Thyroid gland (tissue), 4 donors: ENCODE measurements around the gene CSAD. TPM values are rescaled to one million over a fixed set of nuclear protein-coding genes. Genes with fewer than 3 reads are reported as not detected.

Experiments
- DNase-seq, 2 donors: peaks; one replicate each; pipeline ENCODE4 v3.0.0-alpha.2; 2019
- H3K27ac ChIP-seq, 3 donors: fragments of 200-600 bp; sonication (generic); 1 replicate in 2 of 3; 2 replicates in 1 of 3; pipeline ENCODE4 v1.5.1; 2016 to 2019; ENCODE audit warnings: mild to moderate bottlenecking in 1 of 3, moderate library complexity in 1 of 3
- H3K27me3 ChIP-seq: fragments of 200-600 bp; sonication (generic); one replicate; pipeline ENCODE4 v1.5.1; 2019
- H3K36me3 ChIP-seq, 2 donors: fragments of 200-600 bp; sonication (generic); one replicate each; pipeline ENCODE4 v1.5.1; 2016 to 2019
- H3K4me1 ChIP-seq, 2 donors: fragments of 200-600 bp; sonication (generic); one replicate each; pipeline ENCODE4 v1.5.1; 2017 to 2019
- H3K4me3 ChIP-seq, 3 donors: fragments of 200-600 bp; sonication (generic); replicated peaks in 1 of 3; 1 replicate in 2 of 3; 2 replicates in 1 of 3; pipeline ENCODE4 v1.5.1; 2016; ENCODE audit warnings: mild to moderate bottlenecking in 1 of 3
- H3K9me3 ChIP-seq: fragments of 200-600 bp; sonication (generic); one replicate; pipeline ENCODE4 v1.5.1; 2017
- POLR2A ChIP-seq, 2 donors: fragments of 450-650 bp; IDR thresholded peaks; one replicate each; pipeline ENCODE4 v1.6.1; 2017; ENCODE audit warnings: antibody characterized with exemption in 2 of 2, mild to moderate bottlenecking in 2 of 2, moderate library complexity in 1 of 2
- WGBS, 2 donors: methylation state at CpG; one replicate each; pipeline ENCODE4 v1.1.5; 2017; 5-methylcytosine and 5-hydroxymethylcytosine counted together
- intact Hi-C: fragments of 100-400 bp; cut with DNase I; formaldehyde crosslinking; loops from one replicate; pipeline ENCODE4 v1.15.1; 2023
- total RNA-seq, 4 donors: library from RNA; depleted of rRNA; stranded (reverse); fragments of >200 nt; gene quantifications; one replicate each; pipeline ENCODE4 v1.2.3, GENCODE V29; 2016
- TF ChIP-seq, protein P1 (sequence below), 6 experiments: fragments of 200-600 bp in 3 of 6; fragments of 450-650 bp in 3 of 6; sonication (generic) in 3 of 6; IDR thresholded peaks; one replicate each; pipeline ENCODE4 v1.5.1; 2016 to 2019; ENCODE audit warnings: antibody characterized with exemption in 6 of 6, mild to moderate bottlenecking in 2 of 6, inconsistent platforms in 1 of 6, moderate library complexity in 1 of 6

CSAD gene
- total RNA-seq, 4 donors from 2014 or later: 20.6 to 39.7 (median 25.2) TPM

DNA sequence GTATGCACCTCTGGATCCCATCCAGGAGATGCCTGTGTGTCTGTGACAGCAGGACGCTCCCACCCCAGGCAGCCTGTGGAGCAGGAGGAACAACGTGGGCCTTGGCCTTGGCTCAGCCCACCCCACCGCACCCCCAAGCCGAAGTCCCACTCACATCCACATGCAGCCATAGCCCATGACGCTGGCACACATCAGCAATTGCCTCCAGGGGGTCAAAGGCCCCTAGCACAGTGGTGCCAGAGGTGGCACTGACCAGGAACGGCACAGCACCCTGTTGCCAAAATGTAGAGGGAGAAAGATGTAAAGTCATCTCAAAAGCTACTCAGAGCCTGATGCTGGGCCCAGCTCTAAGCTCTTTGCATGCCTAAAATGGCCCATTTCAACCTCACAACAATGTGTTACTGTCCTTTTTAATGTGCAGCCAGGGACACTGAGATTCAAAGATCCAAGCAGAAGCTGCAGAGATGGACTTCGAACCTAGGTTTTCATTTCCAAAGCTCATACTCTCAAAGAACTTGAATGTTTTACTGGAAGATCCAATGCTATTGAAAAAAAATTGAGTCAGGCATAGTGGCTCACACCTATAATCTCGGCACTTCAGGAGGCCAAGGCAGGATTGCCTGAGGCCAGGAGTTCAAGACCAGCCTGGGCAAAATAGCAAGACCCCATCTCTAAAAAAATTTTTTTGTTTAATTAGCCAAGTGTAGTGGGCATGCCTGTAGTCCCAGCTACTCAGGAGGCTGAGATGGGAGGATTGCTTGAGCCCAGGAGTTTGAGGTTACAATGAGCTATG, 19.4 kb downstream of the CSAD start:
- TF ChIP-seq POLR2A (IDR thresholded peaks at IDR 0.05): no peak
- TF ChIP-seq, protein P1, sequence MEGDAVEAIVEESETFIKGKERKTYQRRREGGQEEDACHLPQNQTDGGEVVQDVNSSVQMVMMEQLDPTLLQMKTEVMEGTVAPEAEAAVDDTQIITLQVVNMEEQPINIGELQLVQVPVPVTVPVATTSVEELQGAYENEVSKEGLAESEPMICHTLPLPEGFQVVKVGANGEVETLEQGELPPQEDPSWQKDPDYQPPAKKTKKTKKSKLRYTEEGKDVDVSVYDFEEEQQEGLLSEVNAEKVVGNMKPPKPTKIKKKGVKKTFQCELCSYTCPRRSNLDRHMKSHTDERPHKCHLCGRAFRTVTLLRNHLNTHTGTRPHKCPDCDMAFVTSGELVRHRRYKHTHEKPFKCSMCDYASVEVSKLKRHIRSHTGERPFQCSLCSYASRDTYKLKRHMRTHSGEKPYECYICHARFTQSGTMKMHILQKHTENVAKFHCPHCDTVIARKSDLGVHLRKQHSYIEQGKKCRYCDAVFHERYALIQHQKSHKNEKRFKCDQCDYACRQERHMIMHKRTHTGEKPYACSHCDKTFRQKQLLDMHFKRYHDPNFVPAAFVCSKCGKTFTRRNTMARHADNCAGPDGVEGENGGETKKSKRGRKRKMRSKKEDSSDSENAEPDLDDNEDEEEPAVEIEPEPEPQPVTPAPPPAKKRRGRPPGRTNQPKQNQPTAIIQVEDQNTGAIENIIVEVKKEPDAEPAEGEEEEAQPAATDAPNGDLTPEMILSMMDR (IDR thresholded peaks at IDR 0.05): no peak
- Histone ChIP-seq H3K27ac (no peak overlapping the region), H3K4me3 (no peak overlapping the region), H3K36me3 (no peaks in the 10 kb centered on the region), H3K4me1 (no peaks in the 10 kb centered on the region), H3K9me3 (no peaks in the 10 kb centered on the region), H3K27me3 (no peaks in the 10 kb centered on the region)
- 88 to 97% methylated on average over 4 to 8 of the region's 8 CpGs for WGBS, 2 donors
- no peak for DNase-seq
- intact Hi-C loops: loop anchor here (5.0 kb wide), 1 partner anchor 36 kb away; no protein-coding TSS in a partner anchor

- Histone ChIP-seq H3K9me3 (no peaks in the 10 kb centered on the region), H3K36me3 (no peaks in the 10 kb centered on the region), H3K4me3 (no peak overlapping the region), H3K27me3 (no peaks in the 10 kb centered on the region), H3K27ac (no peak overlapping the region), H3K4me1 (no peaks in the 10 kb centered on the region)
- intact Hi-C loops: loop anchor here (5.0 kb wide), 1 partner anchor 37 kb away; no protein-coding TSS in a partner anchor
- WGBS, 2 donors: 83 to 88% methylated on average over 2 of the region's 2 CpGs
- no peak for TF ChIP-seq POLR2A (IDR thresholded peaks at IDR 0.05)
- TF ChIP-seq, protein P1 (IDR thresholded peaks at IDR 0.05): no peak
- no peak for DNase-seq
Measured at GRCh38 chr12:53160673-53161072, 20.1 kb downstream of the CSAD start.

DNA sequence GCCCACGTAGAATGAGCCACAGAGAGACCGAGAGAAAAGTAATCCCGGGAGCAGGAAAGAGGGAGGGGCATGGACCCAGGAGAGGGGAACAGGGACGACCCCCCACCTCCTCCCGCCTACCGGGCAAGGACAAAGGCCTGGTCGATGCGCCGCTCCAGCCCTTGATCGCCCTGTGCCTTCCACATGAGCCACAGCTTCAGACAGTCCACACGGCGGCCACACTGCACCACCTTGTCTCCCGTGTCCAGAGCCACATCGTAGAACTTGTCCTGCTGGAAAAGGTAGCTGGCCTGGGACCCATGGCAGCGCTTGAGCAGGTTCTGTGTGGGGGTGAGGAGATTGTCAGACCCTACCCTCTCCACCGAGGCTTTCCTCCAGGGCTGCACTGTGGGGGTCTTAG, 20.7 kb downstream of the CSAD start:
- Histone ChIP-seq H3K36me3 (no peaks in the 10 kb centered on the region), H3K9me3 (no peaks in the 10 kb centered on the region), H3K4me3 (no peak overlapping the region), H3K27ac (no peak overlapping the region), H3K27me3 (no peaks in the 10 kb centered on the region), H3K4me1 (no peaks in the 10 kb centered on the region)
- WGBS, 2 donors: 85% methylated on average over 16 of the region's 16 CpGs
- intact Hi-C loops: loop anchor here (5.0 kb wide), 1 partner anchor 37 kb away; no protein-coding TSS in a partner anchor
- TF ChIP-seq POLR2A (IDR thresholded peaks at IDR 0.05): no peak
- TF ChIP-seq, protein P1 (IDR thresholded peaks at IDR 0.05): no peak
- no peak for DNase-seq

GRCh38 chr12:53159195-53159839, 21.4 kb downstream of the CSAD start:
- TF ChIP-seq, protein P1 (IDR thresholded peaks at IDR 0.05): peak; percentile 80 to 96 (median 96)
- no peak for TF ChIP-seq POLR2A (IDR thresholded peaks at IDR 0.05)
- Histone ChIP-seq H3K27ac (no peak overlapping the region), H3K9me3 (no peaks in the 10 kb centered on the region), H3K4me3 (no peak overlapping the region), H3K36me3 (no peaks in the 10 kb centered on the region), H3K27me3 (no peaks in the 10 kb centered on the region), H3K4me1 (no peaks in the 10 kb centered on the region)
- intact Hi-C loops: no loop called here
- 19 to 20% methylated on average over 14 of the region's 14 CpGs for WGBS, 2 donors
- peak; percentile 81 to 84 for DNase-seq

DNA sequence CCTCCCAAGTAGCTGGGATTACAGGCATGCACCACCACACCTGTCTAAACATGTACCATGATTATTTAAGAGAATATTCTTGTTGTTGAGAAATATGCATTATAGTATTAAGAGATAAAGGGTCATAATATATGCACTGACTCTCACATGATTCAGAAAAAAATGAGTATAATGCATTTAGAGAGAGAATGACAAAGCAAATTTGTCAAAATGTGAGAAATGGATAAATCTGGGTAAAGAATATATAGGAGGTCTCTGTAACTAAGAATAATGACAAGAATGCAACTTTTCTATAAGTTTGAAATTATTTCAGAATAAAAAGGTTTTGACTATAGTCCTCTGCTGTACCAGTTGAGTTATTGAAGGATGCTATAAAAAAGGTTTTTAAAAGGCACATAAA, 28.3 kb downstream of the CSAD start:
- no peak for DNase-seq
- Histone ChIP-seq H3K4me3 (no peak overlapping the region), H3K27me3 (no peaks in the 10 kb centered on the region), H3K27ac (no peak overlapping the region), H3K9me3 (no peaks in the 10 kb centered on the region), H3K4me1 (no peaks in the 10 kb centered on the region), H3K36me3 (no peaks in the 10 kb centered on the region)
- TF ChIP-seq, protein P1 (IDR thresholded peaks at IDR 0.05): no peak
- no peak for TF ChIP-seq POLR2A (IDR thresholded peaks at IDR 0.05)
- intact Hi-C loops: no loop called here
